GM18868 (cell line): ENCODE results near the gene GALNT1.

Experiments
- ATAC-seq: cut with Tn5 transposase; IDR thresholded peaks from one replicate; pipeline ENCODE4 v1.9.1; 2021; ENCODE audit warnings: mild to moderate bottlenecking, moderate library complexity; ENCODE audit not compliant: unreplicated experiment

The GALNT1 gene

GRCh38 chr18:35749701-35750100 lies 168.2 kb downstream of the GALNT1 start:
- ATAC-seq = no peak

- ATAC-seq = no peak
Measured at GRCh38 chr18:35750929-35751328, 169.4 kb downstream of the GALNT1 start.

- no peak for ATAC-seq
Measured at GRCh38 chr18:35753306-35753910, 171.9 kb downstream of the GALNT1 start.

GRCh38 chr18:35754464-35754863 lies 172.9 kb downstream of the GALNT1 start:
- no peak for ATAC-seq

- ATAC-seq = no peak
Measured at GRCh38 chr18:35755369-35755768, 173.8 kb downstream of the GALNT1 start.

GRCh38 chr18:35756506-35757117 lies 175.1 kb downstream of the GALNT1 start:
- peak; percentile 67 for ATAC-seq
